ENCODE data around the gene CYP4F8. TPM values are rescaled to one million over a fixed set of nuclear protein-coding genes. Genes with fewer than 3 reads are reported as not detected.

The CYP4F8 gene, protein sequence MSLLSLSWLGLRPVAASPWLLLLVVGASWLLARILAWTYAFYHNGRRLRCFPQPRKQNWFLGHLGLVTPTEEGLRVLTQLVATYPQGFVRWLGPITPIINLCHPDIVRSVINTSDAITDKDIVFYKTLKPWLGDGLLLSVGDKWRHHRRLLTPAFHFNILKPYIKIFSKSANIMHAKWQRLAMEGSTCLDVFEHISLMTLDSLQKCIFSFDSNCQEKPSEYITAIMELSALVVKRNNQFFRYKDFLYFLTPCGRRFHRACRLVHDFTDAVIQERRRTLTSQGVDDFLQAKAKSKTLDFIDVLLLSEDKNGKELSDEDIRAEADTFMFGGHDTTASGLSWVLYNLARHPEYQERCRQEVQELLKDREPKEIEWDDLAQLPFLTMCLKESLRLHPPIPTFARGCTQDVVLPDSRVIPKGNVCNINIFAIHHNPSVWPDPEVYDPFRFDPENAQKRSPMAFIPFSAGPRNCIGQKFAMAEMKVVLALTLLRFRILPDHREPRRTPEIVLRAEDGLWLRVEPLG
- polyA plus RNA-seq (2012; ENCODE audit: insufficient read length, low read depth) = not detected

DNA sequence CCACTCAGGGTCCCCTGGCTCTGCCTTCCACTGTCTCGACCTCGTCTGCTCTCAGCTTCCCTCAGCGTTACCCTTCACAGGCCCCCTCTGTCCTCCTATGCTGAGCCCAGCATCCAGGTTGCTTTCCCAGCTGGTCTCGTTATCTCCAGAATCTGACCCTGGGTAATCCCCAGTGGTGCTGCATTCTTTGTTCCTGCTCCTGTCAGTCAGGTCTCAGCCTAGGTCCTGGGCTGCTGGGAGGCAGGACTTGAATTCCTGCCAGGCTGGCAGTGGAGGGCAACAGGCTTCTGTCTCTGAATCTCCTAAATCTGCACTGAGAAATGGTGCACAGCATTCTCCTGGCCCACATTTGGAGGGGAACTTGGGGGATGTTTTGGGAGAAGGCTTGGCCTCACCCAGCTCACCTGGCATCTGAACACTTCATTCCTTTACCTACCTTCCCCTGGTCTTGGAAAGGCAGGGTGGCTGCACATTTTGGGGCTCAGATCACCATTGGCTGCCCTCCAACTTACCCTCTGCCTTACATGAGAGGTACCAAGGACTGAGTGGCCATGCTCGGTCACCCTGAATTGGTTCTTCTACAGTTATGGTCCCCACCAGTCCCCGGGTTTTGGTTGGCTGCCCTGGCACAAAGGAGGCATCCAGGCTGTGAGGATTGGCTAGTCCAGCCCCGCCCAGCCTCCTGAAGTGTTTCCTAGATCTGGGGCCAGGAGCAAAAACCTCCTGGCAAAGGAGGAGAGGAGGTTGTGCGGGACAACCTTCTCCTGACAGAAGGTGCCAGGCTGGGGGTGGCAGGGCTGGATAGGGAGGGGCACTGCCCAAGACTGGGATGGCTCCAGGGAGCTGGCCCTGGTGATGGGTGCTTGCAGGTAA lies at the start of gene CYP4F8:
TSS of gene CYP4F8 (plus strand) at position 712 of the 873 bp plus-strand sequence. CDS start 399 bp downstream, outside the sequence.
- TF ChIP-seq POLR2AphosphoS5 (IDR thresholded peaks at IDR 0.05; ENCODE audit: low read depth, low read length) (no peak), FOXP2 (optimal IDR thresholded peaks at IDR 0.05; ENCODE audit: borderline replicate concordance, extremely low read depth, extremely low read length, insufficient read depth) (no peak), SIN3A (IDR thresholded peaks at IDR 0.05; ENCODE audit: borderline replicate concordance, insufficient read depth, low read length) (no peak), TAF1 (IDR thresholded peaks at IDR 0.05; ENCODE audit: borderline replicate concordance, insufficient read depth, low read length) (no peak)
- TF ChIP-seq, protein P1, sequence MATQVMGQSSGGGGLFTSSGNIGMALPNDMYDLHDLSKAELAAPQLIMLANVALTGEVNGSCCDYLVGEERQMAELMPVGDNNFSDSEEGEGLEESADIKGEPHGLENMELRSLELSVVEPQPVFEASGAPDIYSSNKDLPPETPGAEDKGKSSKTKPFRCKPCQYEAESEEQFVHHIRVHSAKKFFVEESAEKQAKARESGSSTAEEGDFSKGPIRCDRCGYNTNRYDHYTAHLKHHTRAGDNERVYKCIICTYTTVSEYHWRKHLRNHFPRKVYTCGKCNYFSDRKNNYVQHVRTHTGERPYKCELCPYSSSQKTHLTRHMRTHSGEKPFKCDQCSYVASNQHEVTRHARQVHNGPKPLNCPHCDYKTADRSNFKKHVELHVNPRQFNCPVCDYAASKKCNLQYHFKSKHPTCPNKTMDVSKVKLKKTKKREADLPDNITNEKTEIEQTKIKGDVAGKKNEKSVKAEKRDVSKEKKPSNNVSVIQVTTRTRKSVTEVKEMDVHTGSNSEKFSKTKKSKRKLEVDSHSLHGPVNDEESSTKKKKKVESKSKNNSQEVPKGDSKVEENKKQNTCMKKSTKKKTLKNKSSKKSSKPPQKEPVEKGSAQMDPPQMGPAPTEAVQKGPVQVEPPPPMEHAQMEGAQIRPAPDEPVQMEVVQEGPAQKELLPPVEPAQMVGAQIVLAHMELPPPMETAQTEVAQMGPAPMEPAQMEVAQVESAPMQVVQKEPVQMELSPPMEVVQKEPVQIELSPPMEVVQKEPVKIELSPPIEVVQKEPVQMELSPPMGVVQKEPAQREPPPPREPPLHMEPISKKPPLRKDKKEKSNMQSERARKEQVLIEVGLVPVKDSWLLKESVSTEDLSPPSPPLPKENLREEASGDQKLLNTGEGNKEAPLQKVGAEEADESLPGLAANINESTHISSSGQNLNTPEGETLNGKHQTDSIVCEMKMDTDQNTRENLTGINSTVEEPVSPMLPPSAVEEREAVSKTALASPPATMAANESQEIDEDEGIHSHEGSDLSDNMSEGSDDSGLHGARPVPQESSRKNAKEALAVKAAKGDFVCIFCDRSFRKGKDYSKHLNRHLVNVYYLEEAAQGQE (IDR thresholded peaks at IDR 0.05; ENCODE audit: insufficient read depth in 1 of 2, low read depth in 2 of 2, low read length in 2 of 2) = no peak

DNA sequence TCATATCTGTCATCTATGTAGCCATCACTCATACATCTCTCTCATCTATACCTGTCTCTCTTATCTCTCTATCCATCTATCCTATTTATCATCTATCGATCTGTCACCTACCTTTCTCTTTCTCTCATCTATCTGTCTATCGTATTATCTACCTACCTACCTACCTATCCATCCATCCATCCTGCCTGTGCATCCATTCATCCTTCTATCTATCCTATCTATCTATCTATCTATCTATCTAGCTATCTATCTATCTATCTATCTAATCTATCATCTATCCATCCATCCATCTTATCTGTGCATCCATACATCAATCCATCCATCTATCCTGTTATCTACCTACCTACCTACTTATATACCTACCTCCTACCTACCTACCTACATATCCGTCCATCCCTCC lies 44.6 kb upstream of the CYP4F8 start:
- TF ChIP-seq POLR2AphosphoS5 (IDR thresholded peaks at IDR 0.05; ENCODE audit: low read depth, low read length) = no peak
- TF ChIP-seq, protein P1 (IDR thresholded peaks at IDR 0.05; ENCODE audit: insufficient read depth in 1 of 2, low read depth in 2 of 2, low read length in 2 of 2) = no peak
- no peak for TF ChIP-seq TAF1 (IDR thresholded peaks at IDR 0.05; ENCODE audit: borderline replicate concordance, insufficient read depth, low read length)
- TF ChIP-seq SIN3A (IDR thresholded peaks at IDR 0.05; ENCODE audit: borderline replicate concordance, insufficient read depth, low read length) = no peak
- no peak for TF ChIP-seq FOXP2 (optimal IDR thresholded peaks at IDR 0.05; ENCODE audit: borderline replicate concordance, extremely low read depth, extremely low read length, insufficient read depth)

DNA sequence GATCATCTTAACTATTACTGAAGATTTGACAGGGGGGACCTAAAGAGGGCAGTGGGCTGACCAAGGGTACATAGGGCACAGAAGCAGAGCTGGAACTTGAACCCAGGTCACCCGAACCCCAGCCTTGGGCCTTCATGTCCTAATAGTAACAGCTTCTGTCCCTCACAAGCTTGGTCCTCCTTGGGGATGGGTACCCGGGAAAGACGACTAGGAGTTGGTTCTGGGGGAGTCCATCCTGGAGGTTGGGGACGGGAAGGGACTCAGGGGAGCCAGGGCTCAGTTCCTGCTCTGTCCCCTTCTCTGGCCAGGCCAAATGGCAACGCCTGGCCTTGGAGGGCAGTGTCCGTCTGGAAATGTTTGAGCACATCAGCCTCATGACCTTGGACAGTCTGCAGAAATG lies 39.6 kb upstream of the CYP4F8 start:
- no peak for TF ChIP-seq FOXP2 (optimal IDR thresholded peaks at IDR 0.05; ENCODE audit: borderline replicate concordance, extremely low read depth, extremely low read length, insufficient read depth)
- TF ChIP-seq SIN3A (IDR thresholded peaks at IDR 0.05; ENCODE audit: borderline replicate concordance, insufficient read depth, low read length) = no peak
- no peak for TF ChIP-seq TAF1 (IDR thresholded peaks at IDR 0.05; ENCODE audit: borderline replicate concordance, insufficient read depth, low read length)
- TF ChIP-seq, protein P1 (IDR thresholded peaks at IDR 0.05; ENCODE audit: insufficient read depth in 1 of 2, low read depth in 2 of 2, low read length in 2 of 2) = no peak
- no peak for TF ChIP-seq POLR2AphosphoS5 (IDR thresholded peaks at IDR 0.05; ENCODE audit: low read depth, low read length)

DNA sequence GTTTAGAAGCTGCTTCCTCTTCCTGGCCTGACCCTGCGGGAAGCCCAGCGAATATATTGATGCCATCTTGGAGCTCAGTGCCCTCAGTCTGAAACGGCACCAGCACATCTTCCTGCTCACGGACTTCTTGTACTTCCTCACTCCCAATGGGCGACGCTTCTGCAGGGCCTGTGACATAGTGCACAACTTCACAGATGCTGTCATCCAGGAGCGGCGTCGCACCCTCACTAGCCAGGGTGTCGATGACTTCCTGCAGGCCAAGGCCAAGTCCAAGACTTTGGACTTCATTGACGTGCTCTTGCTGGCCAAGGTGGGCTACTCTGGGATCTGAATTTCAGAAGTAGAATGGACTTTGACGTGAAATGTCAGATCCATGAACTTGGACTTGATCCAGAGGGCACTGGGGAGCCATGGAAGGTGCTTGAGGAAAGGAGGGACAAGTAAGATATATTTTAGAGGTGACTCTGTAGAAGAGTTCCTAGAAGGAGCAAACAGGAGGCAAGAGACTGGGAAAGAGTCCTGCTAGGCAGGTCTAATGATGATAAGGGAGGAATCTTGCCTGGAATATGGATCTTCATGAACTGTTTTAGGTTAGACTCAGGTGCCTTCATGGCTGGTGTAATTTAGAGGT lies 38.4 kb upstream of the CYP4F8 start:
- no peak for TF ChIP-seq TAF1 (IDR thresholded peaks at IDR 0.05; ENCODE audit: borderline replicate concordance, insufficient read depth, low read length)
- no peak for TF ChIP-seq SIN3A (IDR thresholded peaks at IDR 0.05; ENCODE audit: borderline replicate concordance, insufficient read depth, low read length)
- TF ChIP-seq, protein P1 (IDR thresholded peaks at IDR 0.05; ENCODE audit: insufficient read depth in 1 of 2, low read depth in 2 of 2, low read length in 2 of 2) = no peak
- TF ChIP-seq FOXP2 (optimal IDR thresholded peaks at IDR 0.05; ENCODE audit: borderline replicate concordance, extremely low read depth, extremely low read length, insufficient read depth) = no peak
- no peak for TF ChIP-seq POLR2AphosphoS5 (IDR thresholded peaks at IDR 0.05; ENCODE audit: low read depth, low read length)
